GM18498 (cell line): ENCODE results near the gene SVIP.

ENCODE experiments used
- ATAC-seq: cut with Tn5 transposase; IDR thresholded peaks from one replicate; pipeline ENCODE4 v1.9.1; 2021; ENCODE audit warnings: mild to moderate bottlenecking, moderate library complexity; ENCODE audit not compliant: unreplicated experiment

The SVIP gene

GRCh38 chr11:22829231-22830081, at the start of gene SVIP:
Gene SVIP, minus strand, starts transcription at chr11:22829801. Its CDS starts 53 bp downstream, at chr11:22829748.
- peak; percentile 95 for ATAC-seq

- no peak for ATAC-seq
Observed at GRCh38 chr11:22878604-22879003, 49.0 kb upstream of the SVIP start.

- ATAC-seq: no peak
Observed at GRCh38 chr11:22878039-22878438, 48.4 kb upstream of the SVIP start.

GRCh38 chr11:22875869-22876473, 46.4 kb upstream of the SVIP start:
- peak; percentile 99 for ATAC-seq

GRCh38 chr11:22869325-22869724, 39.7 kb upstream of the SVIP start:
- ATAC-seq: peak; percentile 65

GRCh38 chr11:22860241-22860640, 30.6 kb upstream of the SVIP start, which contains the start of gene CCDC179:
Gene CCDC179, minus strand, starts transcription at chr11:22860474. Its CDS starts 53 bp downstream, at chr11:22860421.
- ATAC-seq: no peak

- ATAC-seq: no peak
Observed at GRCh38 chr11:22859756-22860155, 30.2 kb upstream of the SVIP start.

- ATAC-seq: no peak
Observed at GRCh38 chr11:22851477-22851876, 21.9 kb upstream of the SVIP start.

- ATAC-seq: no peak
Observed at GRCh38 chr11:22846726-22847125, 17.1 kb upstream of the SVIP start.

- ATAC-seq: no peak
Observed at GRCh38 chr11:22832315-22833015, 2.9 kb upstream of the SVIP start.

GRCh38 chr11:22830082-22830414, 447 bp upstream of the SVIP start:
- no peak for ATAC-seq

- ATAC-seq: no peak
Observed at GRCh38 chr11:22828373-22828772, 1.2 kb downstream of the SVIP start.

- no peak for ATAC-seq
Observed at GRCh38 chr11:22822203-22822602, 7.4 kb downstream of the SVIP start.

- no peak for ATAC-seq
Observed at GRCh38 chr11:22809893-22810292, 19.7 kb downstream of the SVIP start.

GRCh38 chr11:22808571-22809197, 20.9 kb downstream of the SVIP start:
- peak; percentile 45 for ATAC-seq

GRCh38 chr11:22807855-22808570, 21.6 kb downstream of the SVIP start:
- ATAC-seq: peak; percentile 93

- no peak for ATAC-seq
Observed at GRCh38 chr11:22807391-22807790, 22.2 kb downstream of the SVIP start.

GRCh38 chr11:22802861-22803260, 26.7 kb downstream of the SVIP start:
- ATAC-seq: no peak

GRCh38 chr11:22800482-22800881, 29.1 kb downstream of the SVIP start:
- ATAC-seq: no peak

- ATAC-seq: no peak
Observed at GRCh38 chr11:22798901-22799300, 30.7 kb downstream of the SVIP start.

- ATAC-seq: no peak
Observed at GRCh38 chr11:22797047-22797446, 32.6 kb downstream of the SVIP start.
